ENCODE results near the gene LRRC39.
"Not testable (repeated sequence)": the region's sequence is repeated elsewhere in the genome, so short reads cannot be mapped to it uniquely, and the experiment has no call there.

The LRRC39 gene

DNA sequence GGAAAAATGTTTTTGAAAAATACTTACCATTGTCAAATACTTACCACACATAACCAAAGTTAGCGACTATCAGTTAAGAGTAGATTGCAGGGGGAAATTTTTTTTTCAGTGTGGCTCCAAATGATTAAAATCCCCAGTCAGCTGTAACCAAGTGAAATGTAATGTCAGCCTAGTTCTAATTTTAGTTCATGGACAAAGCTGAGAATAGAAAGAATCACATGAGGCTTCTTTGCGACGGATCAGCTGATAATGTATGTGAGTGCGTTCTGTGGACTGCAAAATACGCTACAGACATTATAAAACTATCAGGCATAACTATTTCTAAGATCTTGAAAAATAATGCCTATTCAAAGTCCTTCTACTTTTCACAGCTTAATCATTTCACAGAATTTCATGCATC is at the start of gene LRRC39:
TSS of gene LRRC39 (minus strand) at position 166 of the 400 bp plus-strand sequence. CDS start 9,740 bp downstream, outside the sequence.
- DNase-seq (ENCODE audit: low read depth in 2 of 2) = no peak

DNA sequence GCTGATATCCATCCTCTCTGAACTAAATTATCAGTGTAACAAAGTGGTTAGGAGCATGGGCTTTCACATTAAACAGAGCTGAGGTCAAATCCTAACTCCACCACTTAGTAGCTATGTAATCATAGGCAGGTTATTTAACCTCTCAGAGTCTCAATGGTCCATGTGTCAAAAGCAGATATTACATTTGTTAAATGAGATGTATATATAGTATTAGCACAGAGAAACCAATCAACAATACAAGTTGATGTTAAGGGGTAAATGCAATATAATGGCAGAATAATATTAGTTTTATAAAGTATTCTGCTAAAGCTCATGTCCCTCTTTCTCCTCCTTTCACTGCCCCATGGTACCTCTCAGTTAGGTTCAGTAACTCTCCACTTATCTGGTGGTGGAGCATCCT is 44.4 kb upstream of the LRRC39 start:
- no peak for DNase-seq (ENCODE audit: low read depth in 2 of 2)

DNA sequence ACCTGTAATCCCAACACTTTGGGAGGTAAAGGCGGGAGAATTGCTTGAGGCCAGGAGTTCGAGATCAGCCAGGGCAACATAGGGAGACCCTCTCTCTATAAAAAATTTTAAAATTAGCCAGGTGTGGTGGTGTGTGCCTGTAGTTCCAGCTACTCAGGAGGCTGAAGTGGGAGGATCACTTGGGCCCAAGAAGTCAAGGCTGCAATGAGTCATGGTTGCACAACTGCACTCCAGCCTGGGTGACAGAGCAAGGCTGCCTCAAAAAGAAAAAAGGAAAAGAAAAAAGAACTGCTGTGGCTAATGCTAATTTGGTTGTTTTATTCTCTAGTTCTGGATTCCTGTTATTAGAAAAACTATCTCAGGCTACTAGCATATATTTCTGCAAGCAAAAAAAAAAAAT is 41.8 kb upstream of the LRRC39 start:
- DNase-seq (ENCODE audit: low read depth in 2 of 2) = no peak

GRCh38 chr1:100219457-100219856 is 41.4 kb upstream of the LRRC39 start:
- no peak for DNase-seq (ENCODE audit: low read depth in 2 of 2)

DNA sequence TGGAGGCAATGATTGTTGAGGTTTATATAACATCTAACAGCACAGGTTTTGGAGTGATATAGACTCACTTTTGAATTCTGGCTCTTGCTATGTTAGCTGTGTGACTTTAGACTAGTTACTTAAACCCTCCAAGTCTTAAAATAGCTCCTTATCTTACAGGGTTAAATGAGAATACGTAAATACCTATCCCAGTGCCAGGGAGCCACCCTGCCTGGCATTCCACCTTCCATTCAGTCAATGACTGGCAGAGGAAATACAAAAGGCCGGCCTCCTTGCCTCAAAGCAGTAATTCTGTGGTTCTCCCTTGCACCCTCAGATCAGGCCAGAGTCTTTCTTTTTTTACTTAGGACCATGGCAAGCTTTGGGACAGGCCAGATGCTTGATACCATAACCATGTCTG is 39.8 kb upstream of the LRRC39 start:
- no peak for DNase-seq (ENCODE audit: low read depth in 2 of 2)

DNA sequence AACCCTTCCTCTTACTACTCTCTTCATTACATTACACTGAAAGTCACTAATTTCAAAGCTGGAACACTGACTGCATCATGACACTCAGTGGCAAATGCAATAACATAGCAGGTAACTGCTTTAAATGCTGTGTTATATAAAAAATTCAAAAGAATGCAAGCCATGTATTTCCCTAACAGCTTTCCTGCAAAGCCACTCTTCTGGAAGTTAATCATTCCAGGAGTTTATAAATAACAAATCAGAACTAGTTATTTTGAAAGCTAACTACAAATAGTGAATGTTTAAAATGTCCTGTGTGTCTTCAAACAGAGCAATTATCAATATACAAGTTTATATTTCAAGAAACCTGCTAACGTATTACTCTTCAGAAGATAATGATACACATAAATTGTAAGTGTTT is 37.0 kb upstream of the LRRC39 start:
- no peak for DNase-seq (ENCODE audit: low read depth in 2 of 2)

DNA sequence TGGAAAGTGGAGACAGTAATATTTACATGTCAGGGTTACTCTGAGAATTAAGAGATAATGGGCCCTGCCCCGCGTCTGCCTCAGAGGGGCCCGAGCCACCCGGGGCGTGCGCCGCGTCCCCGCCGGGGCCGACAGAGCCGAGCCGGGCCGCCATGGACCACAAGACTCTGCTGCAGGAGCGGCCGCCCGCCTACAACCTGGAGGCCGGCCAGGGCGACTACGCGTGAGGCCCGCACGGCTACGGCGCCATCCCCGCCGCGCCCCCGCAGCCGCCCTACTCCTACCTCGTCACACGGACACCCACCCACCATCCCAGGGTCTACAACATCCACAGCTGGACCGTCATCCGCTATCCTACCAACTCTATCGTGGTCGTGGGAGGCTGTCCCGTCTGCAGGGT is 35.1 kb upstream of the LRRC39 start:
- no peak for DNase-seq (ENCODE audit: low read depth in 2 of 2)

GRCh38 chr1:100206301-100206700 is 28.2 kb upstream of the LRRC39 start:
- no peak for DNase-seq (ENCODE audit: low read depth in 2 of 2)

DNA sequence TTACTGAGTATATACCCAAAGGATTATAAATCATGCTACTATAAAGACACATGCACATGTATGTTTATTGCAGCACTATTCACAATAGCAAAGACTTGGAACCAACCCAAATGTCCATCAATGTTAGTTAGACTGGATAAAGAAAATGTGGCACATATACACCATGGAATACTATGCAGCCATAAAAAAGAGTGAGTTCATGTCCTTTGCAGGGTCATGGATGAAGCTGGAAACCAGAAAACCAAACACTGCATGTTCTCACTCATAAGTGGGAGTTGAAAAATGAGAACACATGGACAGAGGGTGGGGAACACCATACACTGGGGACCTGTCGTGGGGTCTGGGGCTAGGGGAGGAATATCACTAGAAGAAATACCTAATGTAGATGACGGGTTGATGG is 27.5 kb upstream of the LRRC39 start:
- not testable (repeated sequence) for DNase-seq (ENCODE audit: low read depth in 2 of 2)

DNA sequence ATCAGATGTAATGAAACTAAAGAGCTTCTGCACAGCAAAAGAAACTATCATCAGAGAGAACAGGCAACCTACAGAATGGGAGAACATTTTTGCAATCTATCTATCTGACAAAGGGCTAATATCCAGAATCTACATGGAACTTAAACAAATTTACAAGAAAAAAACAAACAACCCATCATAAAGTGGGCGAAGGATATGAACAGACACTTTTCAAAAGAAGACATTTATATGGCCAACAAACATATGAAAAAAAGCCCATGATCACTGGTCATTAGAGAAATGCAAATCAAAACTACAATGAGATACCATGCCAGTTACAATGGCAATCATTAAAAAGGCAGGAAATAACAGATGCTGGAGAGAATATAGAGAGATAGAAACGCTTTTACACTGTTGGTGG is 27.0 kb upstream of the LRRC39 start:
- DNase-seq (ENCODE audit: low read depth in 2 of 2) = not testable (repeated sequence)

- not testable (repeated sequence) for DNase-seq (ENCODE audit: low read depth in 2 of 2)
Observed at GRCh38 chr1:100202703-100203102, 24.6 kb upstream of the LRRC39 start.

GRCh38 chr1:100200060-100200459 is 22.0 kb upstream of the LRRC39 start:
- not testable (repeated sequence) for DNase-seq (ENCODE audit: low read depth in 2 of 2)

GRCh38 chr1:100198596-100198995 is 20.5 kb upstream of the LRRC39 start:
- no peak for DNase-seq (ENCODE audit: low read depth in 2 of 2)

- DNase-seq (ENCODE audit: low read depth in 2 of 2) = peak; percentile 18 to 25
Observed at GRCh38 chr1:100188617-100189016, 10.6 kb upstream of the LRRC39 start.

- DNase-seq (ENCODE audit: low read depth in 2 of 2) = no peak
Observed at GRCh38 chr1:100187912-100188311, 9.9 kb upstream of the LRRC39 start.

GRCh38 chr1:100184536-100184935 is 6.5 kb upstream of the LRRC39 start:
- DNase-seq (ENCODE audit: low read depth in 2 of 2) = no peak

GRCh38 chr1:100183370-100183769 is 5.3 kb upstream of the LRRC39 start:
- DNase-seq (ENCODE audit: low read depth in 2 of 2) = no peak

GRCh38 chr1:100177295-100178041 is 588 bp downstream of the LRRC39 start:
- DNase-seq (ENCODE audit: low read depth in 2 of 2) = no peak

GRCh38 chr1:100168051-100168450 is 10.0 kb downstream of the LRRC39 start:
- no peak for DNase-seq (ENCODE audit: low read depth in 2 of 2)

DNA sequence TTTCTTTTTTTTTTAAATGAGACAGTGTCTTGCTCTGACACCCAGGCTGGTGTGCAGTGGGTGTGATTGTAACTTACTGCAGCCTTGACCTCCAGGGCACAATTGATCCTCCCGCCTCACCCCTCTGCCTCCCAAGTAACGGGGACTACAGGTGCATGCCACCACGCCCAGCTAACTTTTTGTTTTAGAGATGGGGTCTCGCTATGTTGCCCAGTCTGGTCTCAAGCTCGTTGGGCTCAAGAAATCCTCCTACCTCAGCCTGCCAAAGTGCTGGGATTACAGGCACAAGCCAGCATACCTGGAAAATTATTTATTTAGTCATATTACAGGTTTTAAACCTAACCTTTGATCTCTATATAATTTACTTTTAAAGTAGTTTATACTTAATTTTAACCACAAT is 13.4 kb downstream of the LRRC39 start:
- no peak for DNase-seq (ENCODE audit: low read depth in 2 of 2)

DNA sequence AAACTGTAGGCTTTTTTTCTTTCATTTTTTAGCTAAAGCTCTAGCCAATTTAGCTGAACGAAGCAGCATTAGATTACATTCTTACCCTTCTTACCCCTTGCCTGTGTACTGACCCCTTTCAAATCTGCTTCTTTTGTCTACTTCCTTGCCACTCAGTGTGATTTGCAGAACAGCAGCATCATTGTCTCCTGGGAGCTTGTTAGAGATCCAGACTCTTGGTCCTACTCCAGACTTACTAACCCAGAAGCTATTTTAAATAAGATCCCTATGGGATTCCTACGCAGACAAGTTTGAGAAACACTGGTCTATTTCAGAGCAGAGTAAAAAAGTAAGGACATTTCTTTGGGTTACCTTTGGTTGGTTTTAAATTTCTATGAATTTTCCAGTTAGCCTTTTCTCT is 13.8 kb downstream of the LRRC39 start:
- peak; percentile 45 to 51 for DNase-seq (ENCODE audit: low read depth in 2 of 2)

DNA sequence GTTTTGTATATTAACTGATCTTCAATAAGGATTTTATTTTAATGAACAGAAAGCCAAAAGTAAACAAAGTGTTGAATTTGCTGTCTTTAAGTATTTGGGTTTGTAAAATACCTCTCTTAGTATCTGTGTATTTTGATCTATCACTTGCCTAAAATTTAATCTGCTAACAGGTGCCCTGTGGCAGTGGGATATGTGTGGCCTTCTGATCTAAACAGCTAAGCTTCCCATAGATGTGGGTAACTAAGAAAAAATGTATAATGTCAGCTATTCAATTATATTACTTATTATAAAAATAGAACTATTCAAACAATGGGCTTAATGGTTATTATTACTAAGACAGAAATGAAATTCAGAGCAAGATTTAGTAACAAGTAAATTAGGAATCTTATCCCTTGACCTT is 15.2 kb downstream of the LRRC39 start:
- no peak for DNase-seq (ENCODE audit: low read depth in 2 of 2)

- DNase-seq (ENCODE audit: low read depth in 2 of 2) = no peak
Observed at GRCh38 chr1:100152271-100152670, 25.8 kb downstream of the LRRC39 start.

DNA sequence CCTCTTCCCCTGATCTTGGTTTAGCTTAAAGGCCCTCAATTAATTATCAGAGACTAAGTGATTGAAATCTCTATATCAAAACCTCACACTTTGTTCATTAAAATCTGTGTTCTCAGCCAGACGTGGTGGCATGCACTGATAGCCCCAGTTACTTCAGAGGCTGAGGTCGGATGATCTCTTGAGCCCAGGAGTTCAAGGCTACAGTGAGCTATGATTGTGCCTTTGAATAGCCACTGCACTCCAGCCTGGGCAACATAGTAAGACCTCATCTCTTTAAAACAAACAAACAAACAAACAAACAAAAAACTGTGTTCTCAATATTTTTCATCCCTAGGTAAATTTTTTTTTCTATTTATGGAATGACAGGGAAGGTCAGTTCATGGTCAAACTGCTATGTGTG is 26.4 kb downstream of the LRRC39 start:
- no peak for DNase-seq (ENCODE audit: low read depth in 2 of 2)
